Activated CD8-positive, alpha-beta memory T cell treated with anti-CD3 and anti-CD28 coated beads, Interleukin-2, amount 50 U/mL, for 24 hours (primary cell): ENCODE results near the gene PRR5L.

Experiments
- DNase-seq: peaks from one replicate; pipeline ENCODE4 v3.0.0-alpha.2; 2020; ENCODE audit errors: extremely low read depth

Gene PRR5L

GRCh38 chr11:36358436-36358835 is 62.3 kb downstream of the PRR5L start:
- DNase-seq = no peak

DNA sequence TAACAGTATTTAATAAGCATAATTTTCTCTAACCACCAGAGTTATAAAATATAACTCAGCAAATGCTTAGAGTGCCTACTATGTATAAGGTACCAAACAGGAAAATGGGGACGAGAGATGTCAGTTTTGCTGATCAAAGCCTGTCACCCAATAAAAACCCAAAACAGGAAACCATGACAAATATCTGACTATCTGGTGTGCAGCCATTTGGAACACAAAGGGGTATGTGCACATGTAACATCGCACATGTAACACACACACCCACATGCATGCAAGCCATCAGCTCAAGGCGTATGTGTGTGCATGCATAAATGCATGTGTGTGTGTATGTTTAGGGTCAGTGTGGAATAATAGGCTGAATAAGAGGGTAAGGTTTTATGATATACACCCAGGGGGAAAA is 64.2 kb downstream of the PRR5L start:
- no peak for DNase-seq

GRCh38 chr11:36360826-36361415 is 64.8 kb downstream of the PRR5L start:
- no peak for DNase-seq

GRCh38 chr11:36361472-36361871 is 65.4 kb downstream of the PRR5L start:
- no peak for DNase-seq

- DNase-seq = no peak
Observed at GRCh38 chr11:36361901-36362391, 65.9 kb downstream of the PRR5L start.

DNA sequence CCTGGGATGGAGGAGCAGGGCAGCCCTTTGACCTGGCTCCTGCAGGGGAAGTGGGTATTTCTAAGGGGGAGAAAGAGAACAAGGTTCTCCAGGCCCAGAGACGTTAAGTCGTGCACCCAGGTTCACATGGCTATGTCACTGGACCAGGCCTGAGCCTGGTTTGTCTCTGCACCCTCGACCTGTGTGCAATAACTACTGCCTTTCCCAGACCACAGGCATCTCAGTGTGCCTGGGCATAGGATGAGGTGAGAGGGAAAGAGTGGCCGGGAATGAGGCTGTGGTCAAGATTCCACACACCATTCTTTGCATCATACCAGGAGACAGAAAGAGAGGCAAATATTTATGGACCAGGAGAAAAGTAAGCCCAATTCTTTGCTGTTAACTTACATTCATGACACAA is 66.8 kb downstream of the PRR5L start:
- no peak for DNase-seq

DNA sequence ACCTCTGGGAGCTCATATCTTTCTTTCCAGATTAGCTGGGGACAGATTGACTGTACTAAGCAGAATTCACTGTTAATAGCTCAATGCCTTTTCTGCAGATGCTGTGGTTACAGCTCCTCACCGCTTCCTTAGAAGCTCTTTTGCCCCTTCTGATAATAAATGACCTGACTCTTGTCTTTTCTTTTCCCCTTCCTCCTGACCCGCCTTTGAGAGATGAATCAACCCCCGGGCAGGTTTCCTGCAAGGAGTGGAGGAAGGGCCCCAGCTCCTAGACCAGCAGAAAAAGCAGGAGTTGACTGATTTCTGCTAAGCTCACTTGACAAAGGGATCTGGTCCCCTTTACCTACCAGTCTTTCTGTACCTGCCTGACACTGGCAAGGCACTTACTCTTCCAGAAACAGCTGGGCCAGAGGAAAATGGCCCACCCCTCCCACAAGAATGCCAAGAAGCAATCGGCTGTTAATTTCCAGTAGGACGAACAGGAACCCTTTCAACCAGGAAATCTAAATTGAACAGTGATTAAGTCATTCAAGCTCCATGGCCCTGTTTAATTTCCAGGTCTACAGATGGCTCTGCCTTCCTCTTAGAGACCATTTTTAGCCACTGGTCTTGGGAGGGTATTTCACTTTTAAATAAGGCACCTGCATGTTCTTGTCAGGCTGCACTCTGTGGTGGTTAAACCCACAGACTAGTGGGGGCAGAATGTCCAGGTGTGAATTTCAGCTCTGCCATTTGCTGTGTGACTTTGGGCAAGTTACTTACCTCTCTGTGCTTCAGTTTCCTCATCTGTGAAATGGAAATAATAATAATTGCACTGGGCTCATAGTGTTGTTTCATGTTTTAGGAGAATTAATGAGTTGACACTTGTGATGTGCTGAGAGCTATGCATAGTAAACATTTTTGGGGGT is 67.5 kb downstream of the PRR5L start:
- no peak for DNase-seq

DNA sequence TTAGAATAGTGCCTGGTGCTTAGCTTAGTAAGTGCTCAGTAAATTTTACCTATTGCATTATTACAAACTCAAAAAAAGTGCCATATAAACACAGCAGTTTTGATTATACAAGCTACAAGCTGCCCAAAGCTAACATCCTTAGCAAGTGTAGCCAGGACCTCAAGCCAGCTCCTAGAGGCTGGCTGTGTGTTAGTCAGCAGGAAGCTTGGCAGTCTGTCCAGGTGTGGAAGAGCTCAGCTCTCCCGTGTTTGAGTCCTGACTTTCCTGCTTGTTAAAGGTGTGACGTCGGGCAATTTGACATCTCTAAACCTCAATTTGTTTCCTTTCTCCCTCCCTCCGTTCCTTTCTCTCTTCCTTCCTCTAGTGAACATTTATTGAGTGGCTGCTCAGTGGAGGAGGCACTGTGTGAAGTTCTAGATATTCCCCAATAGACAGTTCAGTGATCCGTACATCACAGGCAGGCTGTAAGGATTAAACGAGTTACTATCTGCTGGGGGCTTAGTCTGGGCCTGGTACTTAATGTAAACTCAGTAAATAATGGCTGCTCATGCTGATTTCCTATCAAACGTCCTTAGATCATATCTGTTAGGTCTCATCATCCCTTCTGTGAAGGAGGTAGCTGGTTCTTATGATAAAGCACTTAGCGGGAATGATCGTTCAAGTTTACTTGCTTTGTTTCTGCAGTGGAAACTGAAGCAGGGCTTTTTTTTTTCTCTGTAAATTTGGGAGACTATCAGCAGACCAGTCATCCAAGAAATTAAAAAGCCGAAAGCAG is 68.7 kb downstream of the PRR5L start:
- DNase-seq = no peak

DNA sequence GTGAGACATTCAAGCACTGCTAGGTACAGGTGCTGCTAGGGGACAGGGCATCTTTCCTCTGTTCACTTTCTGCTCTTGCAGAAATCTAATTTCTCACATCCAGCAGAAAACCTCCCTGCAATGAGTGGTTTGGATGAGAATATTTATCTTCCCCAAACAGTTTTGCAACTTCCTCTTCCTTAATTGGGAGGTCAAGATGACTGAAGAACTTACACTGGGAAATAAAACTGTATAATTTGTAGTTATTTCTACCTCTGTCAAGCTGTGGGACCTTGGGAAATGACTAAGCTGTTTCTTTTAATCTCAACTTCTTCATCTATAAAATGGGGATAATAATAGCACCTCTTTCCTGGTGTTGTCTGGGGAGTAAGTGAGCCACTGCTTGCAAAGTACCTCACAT is 69.8 kb downstream of the PRR5L start:
- DNase-seq = no peak

DNA sequence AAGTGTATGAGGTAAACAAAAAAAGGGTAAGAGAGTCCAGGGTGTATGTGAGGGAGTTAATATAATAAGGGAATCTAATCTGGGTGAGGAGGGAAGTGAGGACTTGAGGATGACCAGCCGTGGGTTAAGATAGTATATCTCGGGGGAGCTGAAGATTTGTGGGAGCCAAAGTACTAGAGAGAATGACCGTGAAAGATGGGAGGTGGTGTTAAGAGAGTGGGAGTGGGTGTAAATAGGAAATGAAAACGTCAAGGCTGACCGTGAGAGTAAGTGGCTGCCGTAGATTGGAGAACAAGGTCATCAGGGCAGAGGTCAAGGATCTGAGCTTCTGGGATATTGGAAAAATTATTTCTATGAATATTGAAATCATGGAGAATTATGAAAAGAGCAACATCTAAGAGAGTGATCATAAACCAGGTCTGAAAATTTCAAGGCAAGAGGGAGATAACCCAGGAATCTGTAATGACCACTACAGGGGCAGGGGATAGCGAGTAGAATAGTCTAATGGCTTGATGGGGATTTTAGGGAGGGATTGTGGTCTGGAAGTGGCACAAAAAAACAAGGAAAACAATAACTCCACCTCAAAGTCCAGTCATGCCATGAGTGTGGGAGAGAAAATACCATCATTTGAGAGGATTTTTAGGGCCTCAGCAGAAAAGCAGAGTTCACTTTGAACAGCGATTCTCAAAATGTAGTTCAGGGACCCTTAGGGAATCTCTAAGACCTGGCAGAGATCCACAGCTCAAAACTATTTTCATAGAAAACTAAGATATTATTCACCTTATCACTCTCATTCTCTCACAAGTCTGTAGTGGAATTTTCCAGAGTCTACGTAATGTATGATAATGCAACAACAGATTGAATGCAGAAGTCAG is 72.0 kb downstream of the PRR5L start:
- no peak for DNase-seq

GRCh38 chr11:36371181-36371580 is 75.1 kb downstream of the PRR5L start:
- no peak for DNase-seq

- no peak for DNase-seq
Observed at GRCh38 chr11:36371590-36371989, 75.5 kb downstream of the PRR5L start.

DNA sequence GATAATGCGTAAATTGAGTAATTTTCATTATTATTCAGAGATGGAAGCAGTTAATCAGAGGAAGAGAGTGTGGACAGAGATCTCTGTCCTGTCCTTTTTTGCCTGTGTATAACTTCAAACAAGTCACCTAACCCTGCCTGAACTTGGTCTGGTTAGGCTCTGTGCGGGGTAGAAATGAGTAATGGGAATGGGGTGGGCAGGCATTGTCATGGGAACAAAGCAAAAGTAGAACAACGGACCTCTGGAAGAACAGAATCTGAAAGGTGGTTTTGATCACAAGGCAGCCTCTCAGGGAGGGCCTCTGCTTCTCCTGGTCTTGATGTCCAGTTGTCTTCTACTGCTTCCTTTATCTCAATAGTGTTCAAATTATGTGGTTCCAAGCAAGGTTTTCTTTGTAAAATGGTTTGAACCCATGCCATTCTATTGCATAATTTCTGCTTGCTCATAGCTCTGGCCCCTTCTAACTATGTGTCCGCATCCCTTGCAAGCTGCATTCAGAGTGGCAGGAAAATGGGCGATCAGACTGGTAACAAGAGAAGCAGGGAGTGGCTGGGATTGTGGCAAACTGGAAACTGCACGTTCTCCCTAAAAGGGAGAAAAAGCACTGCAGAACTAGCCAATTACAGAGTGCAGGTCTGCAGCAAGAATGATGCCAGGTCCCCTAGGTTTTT is 76.1 kb downstream of the PRR5L start:
- DNase-seq = no peak

DNA sequence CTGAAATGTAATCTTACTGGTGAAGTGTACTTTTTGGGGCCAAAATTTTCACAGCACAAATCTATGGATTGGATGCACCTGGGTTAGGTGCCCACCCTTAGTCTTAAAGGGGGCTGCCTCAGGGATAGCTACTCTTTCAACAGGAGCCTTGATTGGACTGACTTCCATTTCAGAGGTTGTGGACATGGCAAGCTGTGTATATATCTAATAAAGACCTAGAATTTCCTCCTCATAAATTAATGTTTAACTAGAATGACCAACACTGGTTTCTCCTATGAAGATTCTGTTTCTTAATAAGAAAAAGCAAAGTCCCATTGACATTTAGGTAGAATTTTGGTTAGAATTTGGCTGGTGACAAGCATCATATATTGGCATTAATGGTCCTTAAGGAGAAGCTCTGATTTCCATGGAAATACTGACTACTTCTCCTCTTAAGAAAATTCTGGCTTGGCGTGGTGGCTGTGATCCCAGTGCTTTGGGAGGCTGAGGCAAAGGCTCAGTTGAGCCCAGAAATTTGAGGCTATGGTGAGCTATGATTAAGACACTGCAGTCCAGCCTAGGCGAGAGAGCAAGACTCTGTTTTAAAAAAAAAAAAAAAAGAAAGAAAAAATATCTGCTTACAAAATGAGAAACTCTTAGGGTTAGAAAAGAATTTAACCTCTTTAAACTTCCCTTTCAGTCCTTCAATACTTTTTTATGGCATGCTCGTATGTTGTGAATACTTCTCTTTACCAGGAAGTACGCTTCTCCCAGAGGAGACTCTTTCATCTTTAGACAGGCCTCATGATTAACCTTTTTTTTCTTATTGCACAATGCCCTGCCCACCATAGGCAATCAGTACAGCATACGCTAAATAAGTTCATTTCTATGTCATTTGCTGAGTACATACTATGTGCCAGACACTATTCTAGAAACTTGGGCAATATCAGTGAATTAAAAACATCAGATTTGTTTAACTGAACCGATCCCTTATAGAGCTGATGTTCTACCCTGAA is 77.2 kb downstream of the PRR5L start:
- no peak for DNase-seq

GRCh38 chr11:36374726-36375125 is 78.6 kb downstream of the PRR5L start:
- no peak for DNase-seq

- no peak for DNase-seq
Observed at GRCh38 chr11:36375353-36376008, 79.4 kb downstream of the PRR5L start.

GRCh38 chr11:36376009-36376887 is 80.2 kb downstream of the PRR5L start:
- DNase-seq = no peak
